Measurements from ENCODE around the gene GRM8.
"Not testable (repeated sequence)": the region's sequence is repeated elsewhere in the genome, so short reads cannot be mapped to it uniquely, and the experiment has no call there.

DNA sequence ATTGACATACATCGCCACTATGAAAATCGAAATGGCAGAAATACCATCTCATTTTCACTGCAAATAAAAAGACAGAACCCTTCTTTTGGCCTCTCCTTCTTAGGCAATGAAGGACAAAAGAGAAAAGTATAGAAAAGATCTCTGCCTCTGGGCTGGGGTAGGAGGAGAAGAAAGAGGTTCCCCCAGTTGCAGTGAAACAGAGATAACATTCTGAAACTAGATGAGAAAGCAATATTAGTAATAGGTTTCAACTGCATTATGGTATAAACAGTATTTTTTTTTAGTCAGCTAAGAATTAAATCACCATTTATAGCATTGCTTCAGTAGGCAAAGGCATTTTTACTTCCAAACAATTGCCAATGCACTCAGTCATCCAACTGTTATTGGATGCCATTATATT, 347.5 kb downstream of the GRM8 start:
- not testable (repeated sequence) for TF ChIP-seq CTCF (IDR thresholded peaks at IDR 0.05); POLR2A (IDR thresholded peaks at IDR 0.05; ENCODE audit: low read depth); POLR2AphosphoS5 (IDR thresholded peaks at IDR 0.05)
